GM19043 (cell line): Measurements from ENCODE around the gene ALDH3A1.

Experiments
- ATAC-seq: cut with Tn5 transposase; IDR thresholded peaks from one replicate; pipeline ENCODE4 v1.9.1; 2021; ENCODE audit warnings: low read depth; ENCODE audit not compliant: unreplicated experiment

The ALDH3A1 gene

GRCh38 chr17:19742495-19742894 lies 5.6 kb downstream of the ALDH3A1 start:
- ATAC-seq = no peak

DNA sequence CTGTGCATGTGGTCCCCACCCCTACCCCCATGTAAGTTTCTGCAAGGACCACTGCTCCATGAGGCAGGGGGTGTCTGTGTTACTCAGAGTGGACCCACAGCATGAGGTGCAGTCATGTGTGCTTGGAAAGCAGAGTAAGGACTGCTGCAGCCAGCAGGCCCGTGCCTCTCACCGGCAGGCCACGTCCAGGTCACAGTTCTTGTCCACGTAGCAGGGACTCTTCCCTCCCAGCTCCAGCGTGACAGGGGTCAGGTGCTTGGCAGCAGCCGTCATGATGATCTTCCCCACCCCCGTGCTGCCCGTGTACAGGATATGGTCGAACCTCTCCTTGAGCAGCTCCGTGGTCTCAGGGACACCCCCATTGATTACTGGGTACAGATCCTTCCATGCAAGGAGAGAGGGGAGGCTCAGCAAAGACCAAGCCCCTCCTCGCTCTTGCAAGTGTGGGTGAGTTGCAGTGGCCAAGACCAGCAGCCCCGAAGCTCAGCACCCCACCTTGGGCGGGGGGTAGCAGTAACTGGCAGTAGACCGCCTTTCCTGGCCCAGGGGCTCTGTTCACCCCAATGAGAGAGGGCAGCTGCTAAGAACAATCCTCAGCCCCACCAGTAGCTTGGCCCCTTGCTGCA lies 6.2 kb downstream of the ALDH3A1 start:
- ATAC-seq = no peak

- ATAC-seq = no peak
Observed at GRCh38 chr17:19740933-19741332, 7.2 kb downstream of the ALDH3A1 start.

DNA sequence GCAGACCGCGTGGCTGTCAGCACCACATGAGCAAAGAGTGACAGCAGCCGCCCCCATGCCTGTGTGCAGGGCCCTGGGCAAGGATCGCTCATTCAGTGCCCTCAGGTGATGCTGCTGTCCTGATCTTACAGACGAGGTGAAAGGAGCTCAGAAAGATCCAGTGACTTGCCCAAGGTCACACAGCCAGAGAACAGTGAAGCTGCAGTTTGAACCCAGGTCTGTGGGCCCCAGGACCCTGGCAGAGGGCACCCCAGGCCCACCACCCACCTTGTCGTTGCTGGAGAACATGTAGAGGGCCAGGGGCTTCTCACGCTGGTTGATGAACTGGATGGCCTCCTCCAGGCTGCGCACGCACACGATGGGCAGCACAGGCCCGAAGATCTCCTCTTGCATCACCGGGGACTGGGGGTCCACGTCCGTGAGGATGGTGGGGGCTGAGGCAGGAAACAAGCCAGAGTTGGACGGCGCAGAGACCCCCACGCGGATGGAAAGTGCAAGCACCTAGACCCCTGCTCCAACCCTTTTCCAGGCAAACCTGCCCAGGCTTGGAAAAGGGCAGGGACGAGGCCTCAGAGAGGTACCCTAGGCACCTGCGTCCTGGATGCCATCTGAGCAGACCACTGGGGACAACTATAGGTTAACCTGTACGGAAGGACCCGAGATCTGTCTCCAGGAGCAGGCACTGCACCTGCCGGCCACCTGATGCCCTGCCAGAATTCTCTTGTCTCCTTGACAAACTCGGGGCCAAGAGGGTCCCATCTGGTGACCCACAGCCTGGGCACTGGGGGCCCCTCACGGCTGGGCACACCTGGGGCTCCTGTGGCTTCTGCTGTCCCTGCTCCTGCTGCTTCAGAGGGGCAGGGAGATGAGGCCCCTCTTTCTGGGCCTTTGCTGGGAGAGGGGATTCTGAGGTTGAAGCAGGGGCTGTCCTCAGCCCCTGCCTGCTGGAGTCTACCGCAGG lies 8.6 kb downstream of the ALDH3A1 start:
- no peak for ATAC-seq

DNA sequence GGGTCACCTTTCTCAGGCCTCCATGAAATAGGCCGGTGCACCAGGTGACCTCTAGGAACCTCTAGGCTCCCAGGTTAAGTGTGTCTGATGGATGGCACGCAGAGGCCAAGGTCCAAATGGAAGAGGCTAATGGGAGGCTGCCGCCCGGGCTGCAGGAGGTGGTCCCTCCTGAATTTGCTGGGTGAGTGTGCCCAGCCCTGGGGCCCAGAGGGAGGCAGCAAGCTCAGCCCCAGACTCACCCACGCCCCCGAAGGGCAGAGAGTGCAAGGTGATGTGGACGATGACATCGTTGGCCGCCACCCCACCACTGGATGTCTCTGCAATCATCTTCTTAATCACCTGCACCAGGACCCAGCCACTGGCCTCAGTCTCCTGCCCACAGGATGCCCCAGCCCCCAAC lies 9.3 kb downstream of the ALDH3A1 start:
- ATAC-seq = no peak

GRCh38 chr17:19738073-19738449 lies 10.0 kb downstream of the ALDH3A1 start:
- ATAC-seq = no peak

- ATAC-seq = no peak
Observed at GRCh38 chr17:19737305-19738072, 10.6 kb downstream of the ALDH3A1 start.

GRCh38 chr17:19736071-19736470 lies 12.0 kb downstream of the ALDH3A1 start:
- ATAC-seq = no peak

DNA sequence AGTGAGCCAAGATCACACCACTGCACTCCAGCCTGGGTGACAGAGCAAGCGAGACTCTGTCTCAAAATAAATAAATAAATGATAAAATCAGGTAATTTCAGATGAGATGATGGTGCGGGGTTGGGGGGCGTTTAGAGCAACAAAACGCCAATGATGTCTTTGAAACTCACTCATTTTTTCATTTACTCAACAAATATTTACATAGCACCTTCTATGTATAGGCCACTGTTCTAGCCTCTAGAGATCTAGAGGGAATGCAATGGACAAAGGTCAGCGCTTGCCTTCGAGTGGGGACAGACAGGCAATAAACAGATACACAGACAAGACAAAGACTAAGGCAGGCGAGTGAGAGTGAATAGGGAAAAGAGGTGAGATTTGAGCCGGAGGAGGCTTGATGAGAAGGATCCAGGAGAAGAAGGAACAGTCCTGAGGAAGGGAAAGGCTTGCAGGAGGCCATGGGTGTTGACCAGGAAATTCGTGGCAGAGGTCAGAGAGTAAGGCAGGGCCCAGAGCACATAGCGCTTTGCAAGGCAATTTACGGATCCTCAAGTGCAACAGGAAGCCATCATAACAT lies 14.1 kb downstream of the ALDH3A1 start:
- ATAC-seq = no peak

- ATAC-seq = no peak
Observed at GRCh38 chr17:19731626-19732025, 16.5 kb downstream of the ALDH3A1 start.

GRCh38 chr17:19730843-19731242 lies 17.3 kb downstream of the ALDH3A1 start:
- ATAC-seq = no peak

DNA sequence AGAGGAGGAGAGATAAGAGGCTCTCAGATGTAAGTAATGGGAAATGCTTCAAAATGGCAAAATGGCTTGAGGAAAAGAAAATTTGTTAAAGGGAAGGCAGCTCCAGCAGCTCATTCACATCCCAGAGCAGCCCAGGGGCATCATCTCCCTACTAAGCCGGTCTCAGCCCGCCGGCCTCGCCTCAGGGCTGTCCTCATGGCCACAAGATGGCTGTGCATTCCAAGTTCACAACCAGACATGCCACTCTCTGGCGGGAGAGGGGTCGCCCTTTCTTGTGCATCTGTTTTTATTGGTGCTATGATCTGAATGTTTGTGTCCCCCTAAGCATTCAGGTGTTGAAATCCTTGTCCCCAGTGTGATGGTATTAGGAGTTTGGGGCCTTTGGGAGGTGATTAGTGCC lies 18.2 kb downstream of the ALDH3A1 start:
- no peak for ATAC-seq

- ATAC-seq = no peak
Observed at GRCh38 chr17:19728084-19728495, 20.0 kb downstream of the ALDH3A1 start.

DNA sequence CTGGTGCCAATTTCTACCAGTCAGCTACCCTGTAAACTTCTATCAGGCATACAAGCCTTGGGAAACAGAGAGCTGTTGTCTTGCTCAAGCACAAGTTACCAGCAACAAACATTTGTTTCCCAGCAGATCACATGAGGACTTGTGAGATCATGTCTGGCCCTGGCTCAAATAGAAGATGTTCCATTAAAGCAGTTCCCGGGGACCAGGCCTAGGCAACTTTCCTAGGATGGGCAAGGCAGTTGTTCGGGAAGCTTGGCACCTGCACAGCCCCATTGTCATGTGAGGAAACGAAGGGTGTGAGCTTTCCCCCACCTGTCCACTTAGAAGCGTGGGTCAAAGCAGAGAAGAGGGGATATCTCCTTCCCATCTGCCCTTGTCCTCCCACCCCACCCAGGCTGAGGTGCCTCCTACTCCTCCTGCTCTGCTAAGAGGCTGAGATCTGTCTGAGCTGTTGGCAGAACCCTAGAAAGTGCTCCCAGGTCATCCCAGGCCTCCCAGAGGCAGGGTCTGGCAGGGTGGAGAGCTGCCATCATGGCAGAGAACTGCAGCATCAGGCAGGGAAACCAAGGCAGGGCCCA lies 20.5 kb downstream of the ALDH3A1 start:
- ATAC-seq = no peak

DNA sequence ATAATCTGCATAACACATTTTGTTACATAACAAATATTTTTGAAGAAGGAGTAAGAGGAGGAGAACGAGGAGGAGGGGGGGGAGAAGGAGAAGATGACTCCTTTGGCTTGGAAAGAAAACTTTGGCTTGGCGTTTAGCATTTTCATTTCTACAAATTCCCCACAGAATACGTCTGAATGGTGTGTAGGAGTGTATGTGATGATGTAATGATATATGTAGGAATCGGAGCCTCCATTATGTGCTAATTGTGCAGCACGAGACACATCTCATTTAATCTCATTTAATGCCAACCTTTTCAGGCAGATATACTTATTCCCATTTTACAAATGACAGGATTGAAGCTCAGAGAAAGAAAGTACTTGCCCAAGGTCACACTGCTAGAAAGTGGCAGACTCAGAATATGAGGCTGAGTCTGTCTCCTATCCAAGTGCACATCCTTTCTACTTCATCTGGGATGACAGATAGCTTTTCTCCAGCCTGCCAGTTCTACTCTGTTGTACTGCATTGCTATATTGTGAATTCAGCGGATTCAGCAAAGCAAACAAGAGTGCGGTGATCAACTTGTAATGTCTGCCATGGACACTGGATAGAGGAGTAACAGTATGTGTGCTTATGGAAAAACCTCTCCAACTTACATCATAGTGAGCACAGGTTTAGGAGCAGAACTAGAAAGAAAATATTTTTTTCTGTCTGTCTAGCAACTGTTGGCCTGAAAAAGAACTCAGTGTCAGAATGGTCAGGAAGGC lies 21.3 kb downstream of the ALDH3A1 start:
- ATAC-seq = no peak

GRCh38 chr17:19725486-19725885 lies 22.6 kb downstream of the ALDH3A1 start:
- no peak for ATAC-seq

DNA sequence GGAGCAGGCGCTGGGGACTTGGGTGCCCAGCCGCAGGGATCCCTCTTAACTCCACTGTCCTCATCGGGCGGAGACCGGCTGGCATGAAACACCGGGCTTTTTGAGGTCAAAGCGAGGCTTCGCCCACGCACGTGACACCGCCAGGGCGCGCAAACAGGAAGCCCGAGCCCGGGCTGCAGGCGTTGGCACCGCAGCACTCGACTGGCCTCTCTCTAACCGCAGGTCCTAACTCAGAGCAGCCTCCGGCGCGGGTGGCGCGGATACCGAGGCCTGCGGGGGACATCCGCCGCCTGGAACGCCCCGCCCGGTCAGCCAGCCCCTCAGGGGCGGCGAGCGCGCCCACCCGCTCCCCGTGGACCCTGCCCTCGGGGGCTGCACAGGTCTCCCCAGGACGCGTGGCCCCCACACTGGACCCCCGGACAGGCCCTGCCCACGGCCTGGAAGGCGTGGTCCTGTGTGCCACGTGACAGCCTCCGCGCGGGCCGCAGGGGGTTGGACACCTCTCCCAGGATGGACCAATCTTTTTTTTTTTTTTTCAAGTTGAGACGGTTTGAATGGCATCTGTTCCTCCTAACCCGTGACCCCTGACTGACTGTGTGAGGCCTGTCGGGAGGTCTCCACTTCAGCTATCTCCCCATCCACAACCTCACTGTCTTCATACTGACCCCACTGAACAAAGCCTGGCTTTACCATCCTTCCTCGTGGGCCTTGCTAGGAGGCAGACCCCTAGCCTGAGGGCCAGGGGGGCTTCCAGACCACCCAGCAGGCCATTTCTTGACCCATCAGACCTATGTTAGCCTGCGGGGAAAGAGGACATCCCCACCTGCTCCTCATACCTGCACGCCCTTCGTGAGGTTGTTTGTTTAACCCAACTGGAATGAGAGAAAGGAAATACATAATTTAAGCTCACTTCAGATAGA lies 23.3 kb downstream of the ALDH3A1 start:
- no peak for ATAC-seq

DNA sequence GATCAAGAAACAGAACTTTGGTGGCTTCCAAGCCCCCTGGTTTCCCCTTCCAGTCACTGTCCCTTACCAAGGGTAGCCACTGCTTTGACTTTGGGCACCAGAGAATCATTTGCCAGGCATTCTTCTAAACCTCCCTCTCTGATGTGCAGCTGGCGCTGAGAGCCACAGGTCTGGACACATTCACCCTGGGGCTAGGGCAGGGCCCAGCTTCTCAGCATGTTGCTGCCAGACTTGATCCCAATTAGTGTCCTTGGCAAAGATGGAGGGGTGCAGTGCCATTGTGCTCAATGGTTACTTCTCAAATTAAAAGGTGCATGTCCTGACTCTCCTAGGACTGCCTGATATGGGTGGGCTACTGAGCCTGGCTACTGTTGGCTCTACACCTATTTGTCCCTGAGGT lies 24.1 kb downstream of the ALDH3A1 start:
- no peak for ATAC-seq
